Measurements from ENCODE around the gene PRSS12.
"Not testable (repeated sequence)": the region's sequence is repeated elsewhere in the genome, so short reads cannot be mapped to it uniquely, and the experiment has no call there.

The PRSS12 gene

GRCh38 chr4:118314221-118314620, 38.6 kb downstream of the PRSS12 start:
- DNase-seq = no peak

DNA sequence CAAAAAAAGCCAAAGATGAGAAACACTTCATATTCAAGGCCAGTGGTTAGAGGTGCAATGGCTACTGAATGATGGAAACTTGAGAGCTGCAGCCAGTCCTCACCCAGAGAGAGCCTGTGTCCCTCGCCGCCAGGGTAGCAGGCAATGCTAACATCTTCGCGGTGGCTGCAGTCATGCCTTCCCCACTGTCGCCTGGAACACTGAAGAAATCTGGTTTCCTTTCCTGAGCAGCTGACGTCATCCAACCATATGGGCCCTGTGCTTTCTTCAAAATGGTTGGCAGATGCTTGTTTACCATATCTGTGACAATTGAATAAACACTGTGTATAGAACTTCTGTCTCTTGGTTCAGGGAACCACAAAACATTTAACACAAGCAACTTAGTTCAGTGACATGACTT, 39.7 kb downstream of the PRSS12 start:
- DNase-seq = no peak

- DNase-seq = no peak
These were observed 44.3 kb downstream of the PRSS12 start for GRCh38 chr4:118308306-118309030.

GRCh38 chr4:118307643-118308042, 45.2 kb downstream of the PRSS12 start:
- no peak for DNase-seq

DNA sequence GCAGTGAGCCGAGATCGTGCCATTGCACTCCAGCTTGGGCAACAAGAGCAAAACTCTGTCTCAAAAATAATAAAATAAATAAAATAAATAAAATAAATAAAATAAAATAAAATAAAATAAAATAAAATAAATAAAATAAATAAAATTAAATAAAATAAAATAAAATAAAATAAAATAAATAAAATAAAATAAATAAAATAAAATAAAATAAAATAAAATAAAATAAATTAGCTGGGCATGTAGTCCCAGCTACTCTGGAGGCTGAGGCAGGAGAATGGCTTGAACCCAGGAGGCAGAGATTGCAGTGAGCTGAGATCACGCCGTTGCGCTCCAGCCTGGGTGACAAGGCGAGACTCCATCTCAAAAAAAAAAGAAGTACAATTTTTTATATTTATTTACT, 53.2 kb downstream of the PRSS12 start:
- not testable (repeated sequence) for DNase-seq

DNA sequence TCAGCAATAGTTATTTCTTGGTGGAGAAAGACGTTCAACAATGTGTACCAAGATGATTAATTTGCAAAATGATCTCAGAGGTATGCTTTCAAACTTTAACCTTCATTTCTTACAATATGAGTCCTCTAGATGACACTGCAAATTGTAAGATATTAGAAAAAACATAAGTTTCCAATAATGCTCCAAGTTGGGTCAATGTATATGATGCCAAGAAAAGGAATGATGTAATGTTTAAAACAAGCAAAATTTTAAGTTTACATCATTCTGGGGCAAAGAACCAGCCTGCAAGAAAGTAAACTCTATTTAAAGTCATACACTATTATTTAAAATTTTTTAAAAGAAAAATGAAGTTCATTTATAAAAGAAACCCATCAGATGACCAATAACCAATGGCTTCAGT, 56.1 kb downstream of the PRSS12 start:
- no peak for DNase-seq

DNA sequence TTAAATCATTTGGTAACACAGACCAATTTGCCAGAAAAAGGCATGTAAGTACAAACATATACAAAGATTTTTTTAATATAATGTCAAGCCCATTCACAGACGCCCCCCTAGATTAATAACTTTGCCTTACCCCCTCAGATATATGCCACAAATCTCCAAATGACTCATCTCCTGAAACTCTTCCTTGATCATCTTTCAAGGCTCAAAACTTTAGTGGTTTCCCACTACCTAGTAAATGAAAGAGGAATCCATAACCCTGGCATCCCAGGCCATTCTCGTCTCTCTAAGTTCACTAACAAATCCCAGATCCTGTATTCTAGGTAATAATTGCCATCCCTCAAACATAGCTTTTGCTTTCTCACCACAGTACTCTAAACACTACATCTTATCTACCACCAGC, 61.9 kb downstream of the PRSS12 start:
- no peak for DNase-seq

DNA sequence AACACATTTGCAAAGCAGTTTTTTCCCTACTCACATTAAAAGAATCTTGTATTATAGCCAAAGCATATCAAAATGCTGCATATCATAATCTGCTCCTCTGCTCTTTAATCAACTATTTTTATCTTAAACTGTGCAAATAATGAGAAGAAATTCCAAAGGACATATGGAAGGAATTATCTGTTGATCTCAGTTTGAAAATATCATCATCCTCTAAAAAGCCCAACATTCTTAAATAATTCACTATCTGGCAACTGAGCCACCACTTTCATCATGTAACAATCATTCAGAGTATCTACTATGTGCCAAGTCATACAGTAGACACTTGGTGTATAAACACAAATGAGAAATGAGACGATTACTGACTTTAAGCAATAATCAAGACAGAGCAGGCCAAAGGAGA, 63.0 kb downstream of the PRSS12 start:
- no peak for DNase-seq

DNA sequence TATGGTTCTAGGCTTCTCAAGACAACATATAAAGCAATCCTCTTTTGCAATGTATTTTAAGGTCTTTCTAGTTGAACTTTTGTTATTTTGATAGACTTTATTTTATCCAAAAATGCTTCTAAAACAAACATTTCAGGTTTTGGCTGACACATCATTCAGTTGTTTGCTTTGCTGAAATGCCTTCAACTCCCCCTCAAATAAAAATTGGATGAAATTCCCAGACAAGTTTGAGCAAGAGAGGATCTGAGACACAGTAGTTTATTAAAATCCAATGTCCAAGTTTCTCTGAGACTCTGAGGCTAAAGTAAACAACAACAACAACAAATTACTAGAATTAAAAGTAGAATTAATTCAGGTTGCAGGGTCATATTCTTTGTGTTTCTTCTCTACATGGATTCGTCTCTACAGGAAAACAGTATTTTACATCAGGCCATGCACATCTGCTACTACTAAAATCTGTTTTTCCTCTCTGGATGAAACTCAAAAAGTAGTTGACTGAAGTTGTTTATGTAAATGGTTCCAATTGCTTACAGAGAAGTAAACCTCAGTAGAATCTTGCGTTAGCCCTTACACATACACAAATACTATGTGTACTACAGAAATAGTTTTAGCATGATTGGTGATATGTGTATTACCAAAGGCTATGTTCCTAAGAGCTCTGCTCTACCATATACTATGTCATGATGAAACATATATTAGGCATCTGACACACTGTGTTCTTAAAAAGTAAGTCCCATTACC, 64.9 kb downstream of the PRSS12 start:
- no peak for DNase-seq

GRCh38 chr4:118286685-118287084, 66.1 kb downstream of the PRSS12 start:
- no peak for DNase-seq

GRCh38 chr4:118285931-118286330, 66.9 kb downstream of the PRSS12 start:
- DNase-seq = no peak

- peak; percentile 31 for DNase-seq
These were observed 68.6 kb downstream of the PRSS12 start for GRCh38 chr4:118284169-118284568.

- DNase-seq = peak; percentile 36
These were observed 70.1 kb downstream of the PRSS12 start for GRCh38 chr4:118282692-118283091.

DNA sequence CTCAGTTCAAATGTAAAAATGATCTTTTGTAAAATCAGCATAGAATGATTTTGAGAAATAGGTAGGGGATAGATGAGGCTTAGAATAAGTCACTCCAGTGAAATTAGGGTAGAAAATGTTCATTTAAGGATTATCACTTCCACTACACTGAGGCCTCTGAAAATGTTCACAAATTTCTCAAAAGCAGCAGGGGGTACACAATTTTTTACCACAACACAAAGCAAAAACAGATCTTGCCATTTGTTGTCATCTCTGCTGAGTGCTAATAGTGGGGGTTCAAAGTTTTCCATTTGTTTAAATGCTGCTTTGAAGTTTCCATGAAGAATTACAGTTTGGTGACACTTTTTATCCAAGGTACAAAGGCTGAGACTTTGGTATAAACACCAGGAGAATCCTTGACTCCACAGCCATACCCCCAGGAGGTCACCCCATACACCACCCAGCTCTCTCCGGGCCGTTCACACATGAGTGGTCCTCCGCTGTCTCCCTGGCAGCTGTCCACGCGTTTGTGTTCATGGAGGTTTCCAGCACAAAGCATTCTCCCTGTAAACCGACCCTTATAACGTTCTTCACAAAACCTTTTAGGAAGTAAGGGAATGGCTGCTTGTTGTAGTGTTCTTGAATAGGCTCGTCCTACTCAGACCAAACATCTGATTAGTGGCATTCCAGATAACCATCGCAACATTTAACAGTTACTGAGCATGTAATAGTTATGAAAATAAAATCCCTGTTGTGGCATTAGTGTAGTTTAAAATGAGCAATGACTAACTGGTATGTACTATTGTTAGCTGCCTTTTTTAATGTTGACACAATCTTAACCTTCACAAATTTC, 71.0 kb downstream of the PRSS12 start:
- DNase-seq = peak; percentile 60

- DNase-seq = peak; percentile 81
These were observed 72.1 kb downstream of the PRSS12 start for GRCh38 chr4:118280501-118281218.

- peak; percentile 45 for DNase-seq
These were observed 72.8 kb downstream of the PRSS12 start for GRCh38 chr4:118279920-118280432.

- peak; percentile 56 for DNase-seq
These were observed 73.5 kb downstream of the PRSS12 start for GRCh38 chr4:118279328-118279727.

- peak; percentile 94 for DNase-seq
These were observed 74.1 kb downstream of the PRSS12 start for GRCh38 chr4:118278473-118279274.

DNA sequence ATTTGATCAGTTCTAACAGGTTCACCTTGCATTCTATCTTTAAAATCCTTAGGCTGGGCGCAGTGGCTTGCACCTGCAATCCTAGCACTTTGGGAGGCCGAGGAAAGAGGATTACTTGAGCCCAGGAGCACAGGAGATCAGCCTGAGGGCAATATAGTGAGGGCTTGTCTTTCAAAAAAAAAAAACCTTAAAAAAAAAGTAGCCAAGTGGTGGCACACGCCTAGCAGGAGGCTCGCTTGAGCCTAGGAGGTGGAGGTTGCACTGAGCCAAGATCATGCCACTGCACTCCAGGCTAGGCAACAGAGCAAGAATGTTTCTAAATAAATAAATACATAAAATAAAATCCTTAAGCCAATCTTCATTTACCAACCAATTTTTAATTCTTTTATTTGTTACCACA, 75.6 kb downstream of the PRSS12 start:
- DNase-seq = peak; percentile 38

DNA sequence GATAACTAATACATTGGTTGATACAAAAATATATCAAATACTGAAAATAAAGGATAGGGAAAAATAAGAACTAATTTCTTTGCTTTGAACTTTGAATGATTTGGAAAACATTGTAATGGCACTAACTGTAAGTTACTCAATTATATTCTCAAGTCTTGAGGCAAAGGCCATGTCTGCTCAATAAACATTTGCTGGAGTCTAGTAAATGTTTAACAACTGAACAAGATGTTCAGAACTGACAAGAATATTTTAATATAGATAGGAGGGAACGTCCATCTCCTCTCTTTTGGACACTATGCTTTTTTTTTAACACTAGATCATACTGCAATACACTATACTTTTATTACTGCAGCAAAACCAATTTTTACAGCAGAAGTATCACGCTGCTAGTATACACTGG, 76.2 kb downstream of the PRSS12 start:
- no peak for DNase-seq

DNA sequence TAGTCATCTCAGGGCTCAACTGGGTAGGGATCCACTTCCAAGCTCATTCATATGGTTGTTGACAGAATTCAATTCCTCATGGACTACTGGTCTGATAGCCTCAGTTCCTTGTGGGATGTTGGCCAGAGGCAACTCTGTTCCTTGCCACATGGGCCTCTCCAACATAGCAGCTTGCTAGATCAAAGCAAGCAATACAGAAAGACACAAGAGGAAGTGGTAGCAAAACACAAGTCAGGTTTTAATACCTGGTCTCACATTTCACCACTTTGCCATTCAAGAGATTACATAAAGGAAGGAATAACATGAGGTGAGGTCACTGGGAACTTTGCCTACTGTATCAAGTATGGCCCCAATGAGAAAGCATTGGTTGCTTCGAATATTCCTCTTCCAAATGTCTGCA, 79.2 kb downstream of the PRSS12 start:
- DNase-seq = no peak

DNA sequence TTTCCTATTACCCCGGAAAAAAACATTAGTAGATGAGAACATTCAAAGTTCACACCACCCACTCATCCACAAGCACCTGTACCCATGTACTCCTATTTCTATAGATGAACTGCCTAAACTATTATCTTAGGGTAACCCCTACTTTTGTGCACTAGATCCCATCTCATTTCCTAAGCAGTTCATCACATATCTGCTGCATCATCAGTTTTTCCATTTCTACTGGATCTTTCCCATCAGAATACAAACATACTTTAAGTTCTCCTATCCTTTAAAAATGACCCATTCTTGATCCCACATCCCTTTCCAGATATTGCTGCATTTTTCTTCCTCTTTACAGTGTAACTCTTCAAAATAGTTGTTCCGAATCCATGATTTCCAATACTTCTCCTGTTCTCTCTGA, 81.0 kb downstream of the PRSS12 start:
- DNase-seq = no peak
